Hematopoietic multipotent progenitor cell treated with erythropoietin and hydrocortisone succinate and interleukin-3 and kit ligand, for 8 days (in vitro differentiated cells): Measurements from ENCODE around the gene YARS2.
"Not testable (repeated sequence)": the region's sequence is repeated elsewhere in the genome, so short reads cannot be mapped to it uniquely, and the experiment has no call there.

Experiments used
- DNase-seq: peaks from one replicate; pipeline ENCODE4 v3.0.0-alpha.2; 2015

YARS2 gene

DNA sequence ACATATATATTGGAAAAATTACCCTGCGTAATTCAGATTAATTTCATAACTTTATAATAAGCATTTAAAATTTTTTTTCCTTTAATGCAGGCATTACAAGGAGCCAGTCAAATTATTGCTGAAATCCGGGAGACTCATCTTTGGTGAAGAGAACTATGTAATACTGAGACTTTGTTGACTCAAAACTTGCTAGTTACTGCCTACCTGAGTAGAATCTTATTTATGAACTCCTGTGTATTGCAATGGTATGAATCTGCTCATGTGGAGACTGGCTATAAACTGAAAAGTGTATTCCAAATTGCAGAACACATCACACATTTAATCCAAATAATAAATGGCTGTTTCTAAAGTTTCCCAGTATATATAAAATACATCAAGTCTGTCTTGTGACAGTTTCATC lies 12.4 kb downstream of the YARS2 start:
- DNase-seq, result no peak

DNA sequence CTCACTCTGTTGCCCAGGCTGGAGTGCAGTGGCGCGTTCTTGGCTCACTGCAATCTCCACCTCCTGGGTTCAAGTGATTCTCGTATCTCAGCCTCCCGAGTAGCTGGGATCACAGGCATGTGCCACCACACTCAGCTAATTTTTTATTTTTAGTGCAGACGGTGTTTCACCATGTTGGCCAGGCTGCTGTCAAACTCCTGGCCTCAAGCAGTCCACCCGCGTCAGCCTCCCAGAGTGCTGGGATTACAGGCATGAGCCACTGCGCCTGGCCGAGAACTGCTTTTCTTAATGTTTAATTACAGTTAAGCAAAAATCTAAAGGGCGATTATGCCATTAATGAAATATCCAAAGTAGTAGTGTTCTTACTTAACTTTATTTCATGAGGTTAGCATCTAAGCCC lies 13.6 kb downstream of the YARS2 start:
- no peak for DNase-seq

DNA sequence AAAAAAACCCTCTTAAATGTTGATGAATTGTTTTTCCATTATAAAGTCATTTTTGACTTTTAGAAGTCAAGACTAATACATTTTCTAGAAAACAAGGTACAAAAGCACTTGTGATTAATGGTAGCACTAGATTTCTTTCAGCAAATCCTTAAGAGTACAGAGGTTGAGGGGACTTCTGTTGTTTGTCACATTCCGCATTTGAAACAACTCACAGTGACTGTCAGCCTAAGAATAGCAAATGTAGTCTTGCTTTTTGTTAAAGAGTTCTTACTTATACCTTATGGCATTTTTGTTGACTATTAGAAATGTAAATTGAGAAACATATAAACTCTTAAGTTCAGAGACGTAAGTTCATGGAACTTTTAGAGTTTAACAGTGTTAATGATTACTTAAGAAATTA lies 16.4 kb downstream of the YARS2 start:
- no peak for DNase-seq

DNA sequence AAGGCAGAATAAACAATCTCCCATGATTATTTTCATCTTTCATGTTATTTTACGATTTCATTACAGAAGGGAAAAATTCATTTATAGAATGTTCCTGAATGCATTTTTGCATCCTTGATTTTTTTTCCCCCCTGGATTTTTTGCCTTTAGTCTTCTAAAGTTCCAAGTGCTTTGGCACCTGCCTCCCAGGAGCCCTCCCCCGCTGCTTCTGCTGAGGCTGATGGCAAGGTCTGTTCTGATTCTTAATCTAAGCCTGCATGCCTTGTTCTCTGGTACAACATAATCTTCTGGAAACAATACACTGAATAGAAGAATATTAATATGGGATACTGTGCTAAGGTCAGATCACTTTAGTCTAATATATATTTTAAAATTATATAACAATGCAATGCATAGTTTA lies 18.0 kb downstream of the YARS2 start:
- no peak for DNase-seq

- no peak for DNase-seq
These were observed 19.3 kb downstream of the YARS2 start for GRCh38 chr12:32736445-32736844.

DNA sequence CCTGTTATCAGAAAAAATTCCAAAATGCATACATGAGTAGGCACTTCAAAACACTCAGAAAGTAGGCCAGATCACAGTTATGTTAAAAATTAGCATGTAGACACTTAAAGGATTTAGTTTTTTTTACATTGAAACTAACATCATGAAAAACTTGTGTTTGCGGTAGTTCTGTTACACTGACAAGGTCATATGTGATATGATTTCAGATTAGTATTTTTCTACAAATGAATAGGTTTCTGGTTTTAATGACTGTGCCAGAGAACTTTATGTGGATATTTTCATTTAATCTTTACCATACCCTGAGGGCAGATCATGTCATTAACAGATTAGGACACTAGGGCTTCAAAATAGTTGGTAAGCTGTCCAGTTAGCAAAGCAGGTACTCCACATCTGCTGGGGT lies 20.7 kb downstream of the YARS2 start:
- no peak for DNase-seq

- no peak for DNase-seq
These were observed 28.5 kb downstream of the YARS2 start for GRCh38 chr12:32727237-32727636.

DNA sequence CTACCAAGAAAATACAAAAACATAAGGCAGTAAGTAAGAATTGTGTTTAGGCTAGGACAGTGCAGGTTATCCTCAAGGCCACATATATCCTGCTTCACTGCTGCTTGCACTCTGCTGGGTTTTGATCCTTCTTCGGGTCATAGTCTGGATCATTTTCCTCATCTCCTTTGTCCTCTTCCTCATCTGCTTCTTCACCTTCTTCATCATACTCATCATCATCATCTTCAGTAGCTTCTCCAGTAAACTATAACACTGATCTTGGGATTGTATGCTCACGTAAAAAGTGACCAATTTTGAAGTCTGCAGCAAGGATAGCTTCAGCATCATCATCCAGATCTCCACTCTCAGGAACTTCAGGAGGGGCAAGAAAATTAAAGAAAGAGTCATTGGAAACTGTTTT lies 29.4 kb downstream of the YARS2 start:
- no peak for DNase-seq

DNA sequence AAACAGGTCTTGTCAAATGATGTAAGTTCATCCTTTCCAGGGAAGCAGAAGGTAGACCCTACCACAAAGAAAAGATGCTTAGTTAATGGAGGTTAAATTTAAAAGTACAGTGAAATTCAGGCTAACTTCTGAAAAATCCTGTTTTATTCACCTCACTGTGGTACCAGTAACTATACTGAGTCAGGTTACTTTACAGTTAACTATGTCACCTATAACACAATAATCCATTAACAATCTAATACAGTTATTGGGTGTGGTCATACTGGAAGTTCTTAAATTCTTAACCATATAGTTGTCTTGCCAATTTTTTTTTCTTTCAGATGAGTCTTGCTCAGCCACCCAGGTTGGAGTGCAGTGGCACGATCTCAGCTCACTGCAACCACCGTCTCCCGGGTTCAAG lies 30.4 kb downstream of the YARS2 start:
- not testable (repeated sequence) for DNase-seq

GRCh38 chr12:32718926-32719325 lies 36.8 kb downstream of the YARS2 start:
- DNase-seq, result no peak

DNA sequence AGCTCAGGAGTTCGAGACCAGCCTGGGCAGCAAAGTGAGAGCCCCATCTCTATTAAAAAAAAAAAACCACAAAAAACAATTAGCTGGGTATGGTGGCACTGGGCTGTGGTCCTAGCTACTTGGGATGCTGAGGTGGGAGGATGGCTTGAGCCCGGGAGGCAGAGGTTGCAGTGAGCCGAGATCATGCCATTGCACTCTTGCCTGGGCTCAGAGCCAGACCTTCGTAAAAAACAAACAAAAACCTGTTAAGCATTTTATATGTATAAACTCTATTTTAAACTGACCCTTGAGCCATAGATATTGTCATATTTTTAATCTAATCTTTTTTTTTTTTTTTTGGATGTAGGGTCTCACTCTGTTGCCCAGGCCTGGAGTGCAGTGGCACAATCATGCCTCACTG lies 40.9 kb downstream of the YARS2 start:
- no peak for DNase-seq

DNA sequence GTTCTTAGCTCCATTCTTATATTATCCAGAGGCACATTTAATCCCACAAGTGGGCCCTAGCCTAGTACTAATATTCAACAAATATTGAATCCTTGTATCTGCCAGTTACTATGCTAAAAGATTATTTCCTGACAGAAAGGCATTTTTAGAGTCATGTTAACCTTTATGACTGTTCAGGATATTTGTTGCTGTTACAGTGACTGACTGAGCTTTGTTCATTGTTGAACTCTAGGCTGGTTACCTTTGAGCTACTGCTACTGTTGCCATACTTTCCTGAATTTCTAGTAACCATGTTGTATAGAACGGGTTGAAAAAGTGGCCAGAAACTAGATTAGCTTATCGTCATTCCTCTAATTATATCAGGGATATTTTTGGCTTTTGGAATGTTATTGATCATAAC lies 46.8 kb downstream of the YARS2 start:
- DNase-seq, result no peak

- DNase-seq, result peak; percentile 80
These were observed 49.2 kb downstream of the YARS2 start for GRCh38 chr12:32706335-32707024.

- DNase-seq, result no peak
These were observed 49.9 kb downstream of the YARS2 start for GRCh38 chr12:32705783-32706182.

DNA sequence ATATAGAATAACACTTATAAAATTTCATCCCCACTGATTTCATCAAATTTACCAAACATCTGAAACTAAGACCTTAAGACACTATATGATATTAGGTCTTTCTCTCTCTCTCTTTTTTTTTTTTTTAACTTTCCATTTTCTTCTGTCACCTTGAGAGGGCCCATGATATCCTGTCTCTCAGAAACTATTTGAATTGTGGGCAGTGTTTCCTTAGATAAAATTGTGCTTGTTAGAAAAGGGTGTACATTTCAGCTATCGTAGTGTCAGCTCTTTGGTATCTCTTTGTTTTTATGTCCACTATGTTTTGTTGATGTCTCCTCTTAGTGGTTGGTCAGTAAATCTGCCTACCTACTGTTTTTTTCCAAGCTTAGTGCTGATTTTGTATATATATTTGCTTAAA lies 52.8 kb downstream of the YARS2 start:
- peak; percentile 21 for DNase-seq

DNA sequence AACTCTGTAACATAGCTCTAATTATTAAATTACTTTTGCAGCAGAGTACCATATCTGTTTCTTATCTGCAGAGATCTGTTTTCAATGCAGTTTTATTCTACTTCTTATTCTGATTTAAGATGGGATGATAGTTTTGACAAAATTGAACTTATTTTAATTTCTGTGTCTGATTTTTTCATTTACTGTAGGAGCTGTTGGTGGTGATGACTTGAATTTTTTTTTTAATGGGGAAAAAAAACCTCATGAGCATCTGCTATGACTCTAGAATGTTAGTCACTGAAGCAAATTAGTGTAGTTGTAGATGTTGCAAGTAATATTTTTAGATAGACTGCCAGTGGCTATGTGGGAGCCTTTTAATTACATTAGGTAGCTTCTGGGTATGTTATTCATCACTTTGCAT lies 53.2 kb downstream of the YARS2 start:
- DNase-seq, result no peak

- not testable (repeated sequence) for DNase-seq
These were observed 56.3 kb downstream of the YARS2 start for GRCh38 chr12:32699437-32699836.

DNA sequence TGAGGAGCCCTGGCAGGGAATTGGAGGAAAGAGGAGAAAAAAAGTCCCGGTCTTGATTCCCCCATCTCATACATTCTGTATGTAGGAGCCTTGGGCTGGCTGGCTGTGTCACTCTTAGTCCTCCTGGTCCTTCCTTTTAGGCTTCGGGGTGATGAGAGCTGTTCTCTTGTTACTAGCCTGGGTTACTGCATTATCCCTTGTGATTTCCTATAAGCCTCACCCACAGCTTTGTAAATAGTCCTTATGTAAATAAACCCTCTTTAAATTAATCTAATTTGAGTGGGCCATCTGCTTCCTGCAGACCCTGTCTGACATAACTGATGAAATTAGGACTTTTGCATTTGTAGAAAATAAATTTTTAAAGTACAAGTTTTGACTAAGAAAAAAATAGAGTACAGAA lies 57.4 kb downstream of the YARS2 start:
- no peak for DNase-seq

DNA sequence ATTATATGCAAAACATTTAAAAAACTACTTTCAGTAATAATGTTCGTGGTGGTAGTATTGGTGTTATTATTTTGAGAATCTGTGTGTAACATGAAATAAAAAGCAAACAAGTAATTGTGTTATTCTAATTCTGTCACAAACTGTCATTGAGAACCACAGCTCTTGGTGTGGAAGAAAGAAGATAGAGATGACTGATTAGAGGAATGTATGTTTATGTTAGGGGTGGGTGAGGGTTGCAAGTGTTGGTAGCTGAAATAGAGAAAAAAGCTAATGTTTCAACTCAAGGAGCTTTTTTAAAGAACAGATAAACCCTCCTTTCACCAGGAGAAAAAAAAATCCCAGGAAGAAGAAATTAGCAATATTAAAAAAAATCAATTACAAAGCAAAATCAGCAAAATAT lies 58.3 kb downstream of the YARS2 start:
- DNase-seq, result no peak
